C4-2B (cell line): ENCODE measurements around the gene CCNG2.

ENCODE experiments used
- ZFX ChIP-seq: fragments of 450-650 bp; IDR thresholded peaks from 2 replicates; pipeline ENCODE4 v1.6.1; 2017
- TF ChIP-seq, protein P1 (sequence below): fragments of 450-650 bp; conservative IDR thresholded peaks from 2 replicates; pipeline ENCODE4 v1.5.1; 2017; ENCODE audit warnings: mild to moderate bottlenecking

DNA sequence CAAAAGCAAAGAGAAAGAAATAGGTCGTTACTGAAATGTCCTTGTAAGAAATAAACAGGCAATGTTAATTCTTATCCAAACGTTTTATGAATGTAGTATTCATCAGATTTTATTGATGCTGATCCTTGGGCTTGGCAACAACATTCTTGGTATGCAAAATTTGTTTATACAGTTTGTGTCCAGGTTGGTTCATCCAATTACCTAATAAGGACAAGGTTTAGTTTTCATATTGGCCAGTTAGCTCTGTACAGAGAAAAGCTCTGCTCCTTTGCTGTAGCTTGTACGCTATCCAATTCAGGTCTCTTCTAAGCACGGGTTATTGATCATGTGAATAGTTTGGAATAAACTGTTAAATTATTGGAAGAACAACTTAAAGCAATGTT is 14.4 kb upstream of the CCNG2 start:
- TF ChIP-seq, protein P1, sequence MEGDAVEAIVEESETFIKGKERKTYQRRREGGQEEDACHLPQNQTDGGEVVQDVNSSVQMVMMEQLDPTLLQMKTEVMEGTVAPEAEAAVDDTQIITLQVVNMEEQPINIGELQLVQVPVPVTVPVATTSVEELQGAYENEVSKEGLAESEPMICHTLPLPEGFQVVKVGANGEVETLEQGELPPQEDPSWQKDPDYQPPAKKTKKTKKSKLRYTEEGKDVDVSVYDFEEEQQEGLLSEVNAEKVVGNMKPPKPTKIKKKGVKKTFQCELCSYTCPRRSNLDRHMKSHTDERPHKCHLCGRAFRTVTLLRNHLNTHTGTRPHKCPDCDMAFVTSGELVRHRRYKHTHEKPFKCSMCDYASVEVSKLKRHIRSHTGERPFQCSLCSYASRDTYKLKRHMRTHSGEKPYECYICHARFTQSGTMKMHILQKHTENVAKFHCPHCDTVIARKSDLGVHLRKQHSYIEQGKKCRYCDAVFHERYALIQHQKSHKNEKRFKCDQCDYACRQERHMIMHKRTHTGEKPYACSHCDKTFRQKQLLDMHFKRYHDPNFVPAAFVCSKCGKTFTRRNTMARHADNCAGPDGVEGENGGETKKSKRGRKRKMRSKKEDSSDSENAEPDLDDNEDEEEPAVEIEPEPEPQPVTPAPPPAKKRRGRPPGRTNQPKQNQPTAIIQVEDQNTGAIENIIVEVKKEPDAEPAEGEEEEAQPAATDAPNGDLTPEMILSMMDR: no peak
- no peak for TF ChIP-seq ZFX
